ENCODE results near the gene LMX1A.

GRCh38 chr1:165225062-165225461 is 131.5 kb downstream of the LMX1A start:
- TF ChIP-seq CTCF (conservative IDR thresholded peaks at IDR 0.05; ENCODE audit: low read depth, low read length) (no peak), EZH2 (IDR thresholded peaks at IDR 0.05; ENCODE audit: borderline replicate concordance, low read depth, low read length, poor library complexity, severe bottlenecking) (no peak)
